Glutamatergic neuron (in vitro differentiated cells): Measurements from ENCODE around the gene ICE2. TPM values are rescaled to one million over a fixed set of nuclear protein-coding genes. Genes with fewer than 3 reads are reported as not detected.

Source experiments
- DNase-seq: peaks from one replicate; pipeline ENCODE4 v3.0.0; 2022
- H3K27ac Mint-ChIP-seq: one replicate; pipeline ENCODE4 v1.8.0; 2020; ENCODE audit warnings: mild to moderate bottlenecking, mixed read lengths, inconsistent platforms; ENCODE audit not compliant: unreplicated experiment
- H3K27me3 Mint-ChIP-seq: one replicate; pipeline ENCODE4 v1.8.0; 2020; ENCODE audit warnings: mild to moderate bottlenecking, moderate library complexity, mixed read lengths, inconsistent platforms; ENCODE audit not compliant: unreplicated experiment
- H3K36me3 Mint-ChIP-seq: one replicate; pipeline ENCODE4 v1.8.0; 2020; ENCODE audit warnings: mild to moderate bottlenecking, mixed read lengths, inconsistent platforms; ENCODE audit not compliant: unreplicated experiment
- H3K4me1 Mint-ChIP-seq: one replicate; pipeline ENCODE4 v1.8.0; 2020; ENCODE audit warnings: mild to moderate bottlenecking, low read depth, mixed read lengths, inconsistent platforms; ENCODE audit not compliant: unreplicated experiment
- H3K4me3 Mint-ChIP-seq: one replicate; pipeline ENCODE4 v1.8.0; 2020; ENCODE audit warnings: mild to moderate bottlenecking, mixed read lengths, inconsistent platforms; ENCODE audit not compliant: unreplicated experiment
- H3K9me3 Mint-ChIP-seq: one replicate; pipeline ENCODE4 v1.8.0; 2020; ENCODE audit warnings: mild to moderate bottlenecking, moderate library complexity, mixed read lengths, inconsistent platforms; ENCODE audit not compliant: unreplicated experiment
- CTCF ChIP-seq: fragments of 200-600 bp; sonication (generic); IDR thresholded peaks from one replicate; pipeline ENCODE4 v1.5.0; 2021; ENCODE audit not compliant: partially characterized antibody, unreplicated experiment
- total RNA-seq: library from RNA; stranded (reverse); fragmentation: NEBNext Ultra II Directional; extraction: Animal tissue kit (Norgen Biotek cat#: 25700); gene quantifications from one replicate; pipeline ENCODE4 v1.2.1, GENCODE V29; 2021; ENCODE audit not compliant: unreplicated experiment

Gene ICE2
- total RNA-seq, 1 donor from 2014 or later, result 53.9 TPM

- Mint-ChIP-seq H3K27me3 (no peaks in the 10 kb centered on the region), H3K36me3 (no peaks in the 10 kb centered on the region), H3K27ac (no peak overlapping the region), H3K4me3 (no peak overlapping the region), H3K4me1 (no peaks in the 10 kb centered on the region), H3K9me3 (no peaks in the 10 kb centered on the region)
- no peak for TF ChIP-seq CTCF
- no peak for DNase-seq
These were observed 40.3 kb downstream of the ICE2 start for GRCh38 chr15:60438646-60439045.

- Mint-ChIP-seq H3K9me3 (no peaks in the 10 kb centered on the region), H3K27me3 (no peaks in the 10 kb centered on the region), H3K36me3 (no peaks in the 10 kb centered on the region), H3K4me1 (no peaks in the 10 kb centered on the region), H3K4me3 (no peak overlapping the region), H3K27ac (no peak overlapping the region)
- no peak for DNase-seq
- no peak for TF ChIP-seq CTCF
These were observed 50.0 kb downstream of the ICE2 start for GRCh38 chr15:60428935-60429334.

- Mint-ChIP-seq H3K27me3 (no peaks in the 10 kb centered on the region), H3K36me3 (no peaks in the 10 kb centered on the region), H3K4me3 (no peak overlapping the region), H3K27ac (no peak overlapping the region), H3K4me1 (no peaks in the 10 kb centered on the region), H3K9me3 (no peaks in the 10 kb centered on the region)
- TF ChIP-seq CTCF, result no peak
- DNase-seq, result no peak
These were observed 52.0 kb downstream of the ICE2 start for GRCh38 chr15:60426870-60427508.

- Mint-ChIP-seq H3K27me3 (no peaks in the 10 kb centered on the region), H3K4me1 (no peaks in the 10 kb centered on the region), H3K36me3 (no peaks in the 10 kb centered on the region), H3K27ac (no peak overlapping the region), H3K4me3 (no peak overlapping the region), H3K9me3 (no peaks in the 10 kb centered on the region)
- no peak for TF ChIP-seq CTCF
- DNase-seq, result no peak
These were observed 53.5 kb downstream of the ICE2 start for GRCh38 chr15:60425461-60425860.

GRCh38 chr15:60424006-60424405 lies 54.9 kb downstream of the ICE2 start:
- no peak for TF ChIP-seq CTCF
- no peaks in the 10 kb centered on the region for H3K27me3 Mint-ChIP-seq
- no peak for DNase-seq
- no peaks in the 10 kb centered on the region for H3K9me3 Mint-ChIP-seq
- H3K36me3 Mint-ChIP-seq, result no peaks in the 10 kb centered on the region
- H3K4me3 Mint-ChIP-seq, result no peak overlapping the region
- H3K4me1 Mint-ChIP-seq, result no peaks in the 10 kb centered on the region
- no peak overlapping the region for H3K27ac Mint-ChIP-seq
